ENCODE results near the gene IGLL5.

Gene IGLL5

DNA sequence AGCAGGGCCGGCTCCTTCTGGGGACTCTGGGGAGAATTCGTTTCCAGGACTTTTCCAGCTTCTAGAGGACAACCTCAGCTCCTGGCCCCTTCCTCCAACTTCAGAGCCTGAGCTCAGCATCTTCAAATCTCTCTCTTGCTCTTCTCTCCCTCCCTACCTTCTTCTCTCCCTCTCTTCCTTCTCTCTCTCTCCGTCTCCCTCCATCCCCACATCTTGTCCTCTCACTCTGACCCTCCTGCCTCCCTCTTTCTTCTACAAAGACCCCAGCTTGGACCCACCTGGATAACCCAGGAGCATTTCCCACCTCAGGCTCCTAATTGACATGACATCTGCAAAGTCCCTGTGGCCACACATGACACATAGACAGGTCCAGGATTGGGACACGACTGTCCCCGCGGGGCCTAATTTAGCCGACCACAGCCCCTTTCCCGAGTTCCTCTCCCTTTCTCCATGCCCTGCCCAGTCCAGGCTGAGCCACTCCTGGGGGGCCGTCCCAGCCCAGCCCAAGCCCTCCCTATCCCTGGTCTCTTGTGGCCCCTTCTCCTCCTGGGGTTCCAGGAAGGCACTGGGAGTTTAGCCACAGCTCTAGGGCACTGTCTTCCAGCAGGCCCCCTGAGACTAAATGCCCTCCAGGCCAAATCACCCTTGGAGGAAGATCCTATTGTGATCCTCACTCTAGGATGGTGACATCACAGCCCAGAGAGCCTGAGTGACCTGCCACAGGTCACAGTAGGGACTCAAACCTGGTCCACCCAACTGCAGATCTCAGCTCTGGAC, 36.9 kb downstream of the IGLL5 start:
- no peaks in the 10 kb centered on the region for H3K36me3 ChIP-seq (ENCODE audit: control insufficient read depth in 2 of 2, insufficient read depth in 1 of 2, low read length in 2 of 2)
- TF ChIP-seq, protein P1, sequence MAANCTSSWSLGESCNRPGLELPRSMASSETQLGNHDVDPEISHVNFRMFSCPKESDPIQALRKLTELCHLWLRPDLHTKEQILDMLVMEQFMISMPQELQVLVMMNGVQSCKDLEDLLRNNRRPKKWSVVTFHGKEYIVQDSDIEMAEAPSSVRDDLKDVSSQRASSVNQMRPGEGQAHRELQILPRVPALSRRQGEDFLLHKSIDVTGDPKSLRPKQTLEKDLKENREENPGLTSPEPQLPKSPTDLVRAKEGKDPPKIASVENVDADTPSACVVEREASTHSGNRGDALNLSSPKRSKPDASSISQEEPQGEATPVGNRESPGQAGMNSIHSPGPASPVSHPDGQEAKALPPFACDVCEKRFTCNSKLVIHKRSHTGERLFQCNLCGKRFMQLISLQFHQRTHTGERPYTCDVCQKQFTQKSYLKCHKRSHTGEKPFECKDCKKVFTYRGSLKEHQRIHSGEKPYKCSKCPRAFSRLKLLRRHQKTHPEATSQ (tag by site-specific recombination; IDR thresholded peaks at IDR 0.05): no peak
- TF ChIP-seq ZNF174 (tag by site-specific recombination; IDR thresholded peaks at IDR 0.05) (no peak), ZNF155 (tag by site-specific recombination; IDR thresholded peaks at IDR 0.05) (no peak), ZIC2 (tag by site-specific recombination; IDR thresholded peaks at IDR 0.05) (0 out of 2 replicates have a peak, but pooled peaks have one; percentile 23), ZNF555 (tag by site-specific recombination; conservative IDR thresholded peaks at IDR 0.05) (no peak)
- H3K9me3 ChIP-seq (ENCODE audit: control insufficient read depth, insufficient read depth, low read depth, low read length): no peaks in the 10 kb centered on the region
- no peaks in the 10 kb centered on the region for H3K4me1 ChIP-seq (ENCODE audit: control insufficient read depth, insufficient read depth, low read length)
- ChIA-PET POLR2A (no interaction called here), CTCF (interaction anchor here (1.1 kb wide), 2 partner anchors 23 to 34 kb away, joined by 3 to 5 read pairs; no protein-coding TSS in a partner anchor)
- no peak overlapping the region for H3K4me3 ChIP-seq (ENCODE audit: low read depth, low read length)
- no peak overlapping the region for H3K27ac ChIP-seq (ENCODE audit: extremely low read depth, low read depth, low read length)

DNA sequence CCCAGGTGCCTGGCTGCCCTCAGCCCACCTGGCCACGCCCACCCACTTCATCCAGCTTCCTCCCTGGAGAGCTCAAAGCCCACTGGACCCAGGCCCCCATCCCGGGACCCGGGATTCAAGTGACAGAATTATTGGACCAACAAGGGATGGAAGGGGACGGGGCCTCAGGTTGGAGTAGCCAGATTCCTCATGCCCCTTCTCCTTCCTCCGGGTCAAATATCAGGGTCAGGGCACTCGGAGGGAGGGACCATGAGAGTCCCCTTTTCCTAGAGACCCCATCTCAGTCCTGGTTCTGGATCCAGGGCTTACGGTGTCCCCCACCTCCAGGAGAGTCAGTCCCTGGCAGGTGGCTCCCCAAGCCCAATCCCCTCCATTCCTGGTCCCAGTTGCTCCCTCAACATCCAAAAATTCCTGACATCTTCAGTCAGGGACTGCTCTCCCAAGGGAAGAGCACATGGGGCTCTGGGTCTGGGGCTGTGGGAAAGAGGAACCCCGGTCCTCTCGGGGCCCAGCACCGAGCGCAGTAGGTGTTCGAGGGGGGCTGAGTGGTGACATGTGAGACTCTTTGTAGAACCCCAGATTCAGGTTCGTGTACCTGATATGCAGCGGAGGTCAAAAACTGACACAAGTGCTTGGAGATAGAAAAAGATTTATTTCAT, 37.7 kb downstream of the IGLL5 start:
- POLR2A ChIA-PET: no interaction called here
- no peaks in the 10 kb centered on the region for H3K4me1 ChIP-seq (ENCODE audit: control insufficient read depth, insufficient read depth, low read length)
- no peak for TF ChIP-seq ZFP3 (tag by site-specific recombination; IDR thresholded peaks at IDR 0.05; ENCODE audit: low read depth)
- no peak for TF ChIP-seq ZBTB8A (tag by site-specific recombination; IDR thresholded peaks at IDR 0.05)
- TF ChIP-seq ZXDB (tag by site-specific recombination; IDR thresholded peaks at IDR 0.05): no peak
- no peak for TF ChIP-seq ZNF239 (tag by site-specific recombination; IDR thresholded peaks at IDR 0.05)
- TF ChIP-seq, protein P2, sequence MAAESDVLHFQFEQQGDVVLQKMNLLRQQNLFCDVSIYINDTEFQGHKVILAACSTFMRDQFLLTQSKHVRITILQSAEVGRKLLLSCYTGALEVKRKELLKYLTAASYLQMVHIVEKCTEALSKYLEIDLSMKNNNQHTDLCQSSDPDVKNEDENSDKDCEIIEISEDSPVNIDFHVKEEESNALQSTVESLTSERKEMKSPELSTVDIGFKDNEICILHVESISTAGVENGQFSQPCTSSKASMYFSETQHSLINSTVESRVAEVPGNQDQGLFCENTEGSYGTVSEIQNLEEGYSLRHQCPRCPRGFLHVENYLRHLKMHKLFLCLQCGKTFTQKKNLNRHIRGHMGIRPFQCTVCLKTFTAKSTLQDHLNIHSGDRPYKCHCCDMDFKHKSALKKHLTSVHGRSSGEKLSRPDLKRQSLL (tag by site-specific recombination; IDR thresholded peaks at IDR 0.05): no peak
- TF ChIP-seq ZNF394 (tag by site-specific recombination; IDR thresholded peaks at IDR 0.05; ENCODE audit: borderline replicate concordance): no peak
- TF ChIP-seq ZNF433 (tag by site-specific recombination; IDR thresholded peaks at IDR 0.05; ENCODE audit: low read depth): no peak
- TF ChIP-seq ZBTB1 (tag by site-specific recombination; IDR thresholded peaks at IDR 0.05): no peak
- no peak for TF ChIP-seq ZNF560 (tag by site-specific recombination; IDR thresholded peaks at IDR 0.05; ENCODE audit: borderline replicate concordance)
- no peak for TF ChIP-seq ZNF157 (tag by site-specific recombination; IDR thresholded peaks at IDR 0.05)
- no peak for TF ChIP-seq ZNF362 (tag by site-specific recombination; IDR thresholded peaks at IDR 0.05)
- no peak for TF ChIP-seq SALL2 (tag by site-specific recombination; IDR thresholded peaks at IDR 0.05; ENCODE audit: borderline replicate concordance)
- H3K4me3 ChIP-seq (ENCODE audit: low read depth, low read length): no peak overlapping the region
- no peak overlapping the region for H3K27ac ChIP-seq (ENCODE audit: extremely low read depth, low read depth, low read length)
- CTCF ChIA-PET: interaction anchor here (0.6 to 1.1 kb wide), 4 partner anchors 18 to 232 kb away, joined by 3 to 5 read pairs (median 4); no protein-coding TSS in a partner anchor
- H3K36me3 ChIP-seq (ENCODE audit: control insufficient read depth in 2 of 2, insufficient read depth in 1 of 2, low read length in 2 of 2): no peaks in the 10 kb centered on the region
- H3K9me3 ChIP-seq (ENCODE audit: control insufficient read depth, insufficient read depth, low read depth, low read length): no peaks in the 10 kb centered on the region
